BLaER1 treated with 17β-estradiol and CSF1 and Interleukin-3, amounts not matched to agents 10 nM and 100 nM (cell line): ENCODE measurements around the gene C14orf93.

ENCODE experiments used
- H3K27ac ChIP-seq, 11 experiments: shearing (Covaris generic); formaldehyde crosslinking; 2 replicates each; pipeline ENCODE4 v1.8.1; 2022
- H3K27me3 ChIP-seq, 11 experiments: shearing (Covaris generic); formaldehyde crosslinking; 2 replicates each; pipeline ENCODE4 v1.8.1; 2022
- H3K36me3 ChIP-seq, 11 experiments: shearing (Covaris generic); formaldehyde crosslinking; 2 replicates each; pipeline ENCODE4 v1.8.1; 2022
- H3K4me1 ChIP-seq, 10 experiments: shearing (Covaris generic); formaldehyde crosslinking; 2 replicates each; pipeline ENCODE4 v1.8.1; 2022
- H3K4me2 ChIP-seq, 11 experiments: shearing (Covaris generic); formaldehyde crosslinking; 2 replicates each; pipeline ENCODE4 v1.8.1; 2022
- H3K4me3 ChIP-seq, 10 experiments: shearing (Covaris generic); formaldehyde crosslinking; 2 replicates each; pipeline ENCODE4 v1.8.1; 2022
- H3K9ac ChIP-seq, 11 experiments: shearing (Covaris generic); formaldehyde crosslinking; 2 replicates each; pipeline ENCODE4 v1.8.1; 2022
- H3K9me3 ChIP-seq, 11 experiments: shearing (Covaris generic); formaldehyde crosslinking; replicated peaks in 1 of 11; 2 replicates each; pipeline ENCODE4 v1.8.1; 2022
- H4K20me1 ChIP-seq, 11 experiments: shearing (Covaris generic); formaldehyde crosslinking; 2 replicates each; pipeline ENCODE4 v1.8.1; 2022
- Cebpa-rat ChIP-seq, 11 experiments: shearing (Covaris generic); IDR thresholded peaks; 2 replicates each; pipeline ENCODE4 v1.8.1; 2022

The C14orf93 gene

DNA sequence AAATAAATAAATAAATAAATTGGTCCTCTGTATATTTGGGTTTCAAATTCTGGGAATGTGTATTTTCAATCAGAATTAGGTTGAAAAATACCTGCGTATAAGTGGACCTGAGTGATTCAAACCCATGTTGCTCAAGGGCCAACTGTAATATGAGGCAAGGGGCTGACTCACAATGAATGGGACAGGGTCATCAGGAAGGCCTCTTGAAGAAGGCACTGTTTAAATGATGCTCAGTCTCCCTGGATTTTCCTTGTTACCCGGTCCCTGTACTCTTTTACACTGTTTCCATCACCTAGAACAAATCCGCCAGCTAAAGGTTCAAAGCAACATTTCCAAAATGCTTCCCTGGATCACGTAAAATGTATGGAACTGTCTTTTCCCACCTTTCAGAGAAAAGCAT, 21.0 kb upstream of the C14orf93 start:
- H3K4me1 ChIP-seq = peaks cover 36 to 62% (median 48%) of the 10 kb centered on the region in 10 experiments
- no peaks in the 10 kb centered on the region for H3K9me3 ChIP-seq
- H4K20me1 ChIP-seq = peaks cover 0 to 39% (median 20%) of the 10 kb centered on the region in 11 experiments; a peak in 14 of 22 replicates
- no peak for TF ChIP-seq Cebpa-rat (IDR thresholded peaks at IDR 0.05)
- H3K4me3 ChIP-seq = no peak overlapping the region
- H3K4me2 ChIP-seq = no peak overlapping the region
- peaks cover 59 to 77% (median 75%) of the 10 kb centered on the region in 11 experiments for H3K36me3 ChIP-seq
- H3K9ac ChIP-seq = no peak overlapping the region
- H3K27ac ChIP-seq = no peak overlapping the region
- H3K27me3 ChIP-seq = no peaks in the 10 kb centered on the region

DNA sequence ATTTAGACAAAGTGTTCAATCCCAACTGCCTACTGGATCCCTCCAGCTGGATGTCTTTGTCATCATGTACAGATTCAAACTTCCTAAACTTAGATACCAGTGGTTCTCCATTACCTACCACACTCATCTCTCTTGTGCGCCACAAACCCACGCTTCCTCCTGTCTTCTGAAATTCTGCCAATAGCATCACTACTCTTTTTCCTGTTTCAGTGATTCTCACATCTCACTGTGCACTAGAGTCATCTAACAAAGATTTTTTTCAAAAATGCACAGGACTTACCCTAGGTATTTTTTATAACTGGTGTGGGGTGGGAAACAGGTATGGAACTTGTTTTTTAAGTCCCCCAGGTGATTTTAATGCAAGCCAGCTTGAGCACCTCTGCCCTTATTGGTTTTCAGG, 18.9 kb upstream of the C14orf93 start:
- H4K20me1 ChIP-seq = peaks cover 0 to 60% (median 35%) of the 10 kb centered on the region in 11 experiments; a peak in 16 of 22 replicates
- H3K27me3 ChIP-seq = no peaks in the 10 kb centered on the region
- peak overlapping the region in 2 of 11 experiments; percentile 5 to 10; a peak in 1 of 22 replicates for H3K9ac ChIP-seq
- H3K27ac ChIP-seq = 0 out of 22 replicates have a peak overlapping the region, but pooled peaks of 1 of the 11 experiments have one; percentile 3
- H3K36me3 ChIP-seq = peaks cover 79 to 98% (median 95%) of the 10 kb centered on the region in 11 experiments
- H3K4me2 ChIP-seq = peak overlapping the region; percentile 39 to 73 (median 54); a peak in 21 of 22 replicates
- no peaks in the 10 kb centered on the region for H3K9me3 ChIP-seq
- H3K4me3 ChIP-seq = no peak overlapping the region; a peak in 1 of 20 replicates
- no peak for TF ChIP-seq Cebpa-rat (IDR thresholded peaks at IDR 0.05)
- peaks cover 28 to 66% (median 42%) of the 10 kb centered on the region in 10 experiments for H3K4me1 ChIP-seq

DNA sequence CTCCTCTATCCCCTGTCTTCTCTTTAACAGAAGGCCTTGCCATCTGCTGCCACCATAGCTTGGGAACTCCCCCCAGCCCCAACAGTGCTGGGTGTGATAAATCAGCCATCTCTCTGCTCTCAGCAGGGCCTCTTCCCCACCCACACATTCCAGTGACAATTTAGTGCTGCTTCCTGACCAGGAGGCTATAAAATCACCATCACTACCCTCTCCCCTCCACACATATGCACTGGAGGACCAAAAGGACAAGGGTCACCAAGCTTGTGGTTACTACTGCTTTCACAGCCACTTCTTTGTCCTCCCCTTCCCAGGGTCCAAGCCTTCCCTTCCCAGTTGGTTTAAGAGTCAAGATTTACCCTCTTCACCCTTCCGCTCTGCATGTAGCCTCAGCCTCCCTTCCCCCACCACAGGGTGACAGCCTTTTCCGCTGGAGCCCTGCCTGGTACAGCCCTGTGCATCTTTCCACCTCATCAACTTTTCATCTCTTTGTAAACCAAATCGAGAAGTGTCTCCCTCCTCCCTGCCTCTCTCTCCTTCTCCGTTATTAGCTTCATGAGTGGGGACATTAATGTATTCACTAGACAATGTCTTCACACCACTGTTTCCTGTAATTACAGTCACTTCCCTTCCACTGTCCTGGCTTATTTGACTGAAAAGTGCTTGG, 15.3 kb upstream of the C14orf93 start:
- Histone ChIP-seq H3K27me3 (no peaks in the 10 kb centered on the region), H3K4me3 (no peak overlapping the region), H4K20me1 (peaks cover 0 to 59% (median 36%) of the 10 kb centered on the region in 11 experiments; a peak in 16 of 22 replicates), H3K27ac (no peak overlapping the region), H3K9me3 (no peaks in the 10 kb centered on the region), H3K4me1 (peaks cover 13 to 43% (median 22%) of the 10 kb centered on the region in 10 experiments), H3K9ac (peak overlapping the region in 1 of 11 experiments; percentile 19; a peak in 2 of 22 replicates), H3K36me3 (peaks cover 62 to 96% (median 85%) of the 10 kb centered on the region in 11 experiments), H3K4me2 (peak overlapping the region in 4 of 11 experiments; percentile 11 to 42 (median 36); a peak in 6 of 22 replicates)
- TF ChIP-seq Cebpa-rat (IDR thresholded peaks at IDR 0.05) = no peak

DNA sequence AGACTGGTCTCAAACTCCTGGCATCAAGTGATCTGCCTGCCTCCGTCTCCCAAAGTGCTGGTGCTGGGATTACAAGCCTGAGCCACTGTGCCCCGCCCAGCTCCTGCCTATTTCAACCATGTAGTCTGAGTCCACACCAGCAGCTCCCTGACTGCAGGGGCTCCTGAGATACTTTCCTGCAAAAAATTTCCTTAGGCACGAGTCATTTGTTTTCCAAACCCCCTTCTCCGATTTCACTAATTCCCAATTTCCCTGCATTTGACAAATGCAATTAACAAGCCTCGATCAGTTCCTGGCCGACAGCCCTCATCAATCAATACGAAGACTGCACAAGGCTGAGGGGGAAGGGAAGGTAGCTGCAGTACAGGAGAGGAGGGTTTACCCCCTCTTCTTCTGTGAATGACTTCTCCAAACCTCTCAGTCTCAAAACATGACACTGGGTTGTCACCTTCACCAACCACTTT, 14.7 kb upstream of the C14orf93 start:
- Histone ChIP-seq H3K4me1 (peaks cover 13 to 40% (median 22%) of the 10 kb centered on the region in 10 experiments), H3K36me3 (peaks cover 62 to 93% (median 83%) of the 10 kb centered on the region in 11 experiments), H3K4me3 (no peak overlapping the region), H3K9ac (no peak overlapping the region; a peak in 1 of 22 replicates), H3K27ac (no peak overlapping the region), H3K4me2 (peak overlapping the region in 1 of 11 experiments; percentile 42; a peak in 1 of 22 replicates), H4K20me1 (peaks cover 0 to 57% (median 36%) of the 10 kb centered on the region in 11 experiments; a peak in 16 of 22 replicates), H3K9me3 (no peaks in the 10 kb centered on the region), H3K27me3 (no peaks in the 10 kb centered on the region)
- no peak for TF ChIP-seq Cebpa-rat (IDR thresholded peaks at IDR 0.05)

DNA sequence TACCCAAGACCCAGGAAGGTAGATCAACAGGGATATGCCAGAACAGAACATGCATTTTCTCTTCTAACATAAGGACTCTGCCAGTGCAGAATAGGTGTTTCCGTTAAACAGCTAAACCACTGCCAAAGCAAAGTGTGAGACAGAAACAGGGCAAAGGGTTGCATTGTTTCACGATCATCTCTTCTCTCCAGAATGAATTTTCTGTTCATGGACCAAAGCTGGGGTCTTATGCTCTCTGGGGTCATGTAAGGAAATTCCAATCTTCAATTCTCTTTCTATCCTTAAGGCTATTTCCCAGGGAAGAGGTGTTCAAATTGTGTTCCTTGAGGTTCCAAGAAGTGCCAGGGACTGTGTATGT, 13.8 kb upstream of the C14orf93 start:
- Histone ChIP-seq H3K4me1 (peaks cover 4 to 32% (median 13%) of the 10 kb centered on the region in 10 experiments), H3K27ac (no peak overlapping the region), H3K36me3 (peaks cover 54 to 84% (median 75%) of the 10 kb centered on the region in 11 experiments), H3K9ac (0 out of 22 replicates have a peak overlapping the region, but pooled peaks of 1 of the 11 experiments have one; percentile 10), H3K4me3 (no peak overlapping the region), H3K9me3 (no peaks in the 10 kb centered on the region), H4K20me1 (peaks cover 0 to 49% (median 30%) of the 10 kb centered on the region in 11 experiments; a peak in 16 of 22 replicates), H3K27me3 (no peaks in the 10 kb centered on the region), H3K4me2 (no peak overlapping the region)
- no peak for TF ChIP-seq Cebpa-rat (IDR thresholded peaks at IDR 0.05)

DNA sequence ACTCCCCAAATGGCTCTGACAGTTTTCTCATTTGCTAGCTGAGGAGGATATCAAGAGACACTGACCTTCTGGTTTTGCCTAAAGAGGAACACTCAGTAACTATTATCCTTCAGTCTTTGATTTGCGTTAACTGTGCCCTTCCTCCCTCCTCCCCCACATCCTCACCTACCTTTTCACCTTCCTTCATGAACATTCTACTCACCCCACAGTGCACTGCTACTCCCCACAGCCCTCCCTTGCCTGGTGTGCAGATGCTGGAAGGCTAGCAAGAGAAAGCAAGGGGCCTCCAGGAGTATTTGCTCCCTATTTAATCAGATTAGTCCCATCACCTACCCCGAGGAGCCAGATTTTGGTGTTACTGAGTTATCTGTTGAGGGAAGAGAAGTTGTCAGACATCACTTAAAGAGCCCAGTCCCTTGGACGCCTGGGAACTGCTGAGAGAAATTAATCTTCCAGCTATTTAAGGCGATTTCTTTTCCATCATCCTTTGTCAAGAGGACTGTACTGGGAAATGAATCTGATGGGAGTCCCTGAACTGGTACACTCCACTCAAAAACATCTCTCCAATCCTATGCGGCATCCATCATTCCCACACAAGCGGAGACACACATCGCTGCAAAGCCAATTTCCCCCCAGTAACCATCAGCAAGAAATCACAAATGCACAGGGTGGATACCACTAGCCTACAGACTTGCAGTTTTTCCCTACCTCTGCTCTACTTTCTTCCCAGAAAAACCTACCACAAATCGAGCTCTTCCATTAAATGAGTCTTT, 13.3 kb upstream of the C14orf93 start:
- no peaks in the 10 kb centered on the region for H3K9me3 ChIP-seq
- no peak overlapping the region for H3K4me2 ChIP-seq
- peaks cover 0 to 44% (median 25%) of the 10 kb centered on the region in 11 experiments; a peak in 16 of 22 replicates for H4K20me1 ChIP-seq
- TF ChIP-seq Cebpa-rat (IDR thresholded peaks at IDR 0.05) = no peak
- H3K4me1 ChIP-seq = peaks cover 0 to 26% (median 9%) of the 10 kb centered on the region in 10 experiments; a peak in 13 of 20 replicates
- H3K9ac ChIP-seq = 0 out of 22 replicates have a peak overlapping the region, but pooled peaks of 2 of the 11 experiments have one; percentile 10 to 16
- H3K4me3 ChIP-seq = no peak overlapping the region
- no peak overlapping the region for H3K27ac ChIP-seq
- peaks cover 48 to 79% (median 70%) of the 10 kb centered on the region in 11 experiments for H3K36me3 ChIP-seq
- H3K27me3 ChIP-seq = no peaks in the 10 kb centered on the region

DNA sequence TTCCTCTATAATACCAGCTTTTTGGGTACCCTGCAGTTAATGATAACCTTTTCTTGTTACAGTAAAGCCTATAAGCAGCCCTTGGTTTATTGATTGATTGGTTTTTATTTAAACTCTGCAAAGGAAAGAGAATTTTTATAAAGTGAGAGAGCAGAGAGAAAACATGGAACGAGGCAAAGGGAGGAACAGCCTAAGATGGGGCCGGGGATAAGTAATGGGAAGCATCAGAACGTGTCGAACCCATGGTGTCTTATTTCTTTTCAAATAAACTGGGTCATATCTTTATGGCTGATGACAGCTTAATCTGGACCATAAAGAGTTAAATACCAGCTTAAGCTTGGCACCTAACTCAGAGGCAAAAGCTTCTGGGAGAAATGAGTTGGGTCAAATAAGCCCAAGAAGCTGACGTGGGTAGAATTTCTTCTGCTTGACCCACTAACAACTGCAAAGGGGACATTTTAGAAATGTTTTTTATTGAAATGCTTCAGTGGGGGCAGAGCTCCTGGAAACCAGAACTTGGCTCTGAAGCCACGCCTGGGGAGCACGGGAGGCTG, 12.0 kb upstream of the C14orf93 start:
- H3K4me1 ChIP-seq = peaks cover 0 to 20% (median 7%) of the 10 kb centered on the region in 10 experiments; a peak in 10 of 20 replicates
- H3K9me3 ChIP-seq = no peaks in the 10 kb centered on the region
- H3K27ac ChIP-seq = no peak overlapping the region
- H3K9ac ChIP-seq = no peak overlapping the region
- H4K20me1 ChIP-seq = peaks cover 0 to 35% (median 21%) of the 10 kb centered on the region in 11 experiments; a peak in 13 of 22 replicates
- TF ChIP-seq Cebpa-rat (IDR thresholded peaks at IDR 0.05) = no peak
- H3K4me2 ChIP-seq = no peak overlapping the region
- H3K36me3 ChIP-seq = peaks cover 38 to 66% (median 57%) of the 10 kb centered on the region in 11 experiments
- no peak overlapping the region for H3K4me3 ChIP-seq
- H3K27me3 ChIP-seq = no peaks in the 10 kb centered on the region

DNA sequence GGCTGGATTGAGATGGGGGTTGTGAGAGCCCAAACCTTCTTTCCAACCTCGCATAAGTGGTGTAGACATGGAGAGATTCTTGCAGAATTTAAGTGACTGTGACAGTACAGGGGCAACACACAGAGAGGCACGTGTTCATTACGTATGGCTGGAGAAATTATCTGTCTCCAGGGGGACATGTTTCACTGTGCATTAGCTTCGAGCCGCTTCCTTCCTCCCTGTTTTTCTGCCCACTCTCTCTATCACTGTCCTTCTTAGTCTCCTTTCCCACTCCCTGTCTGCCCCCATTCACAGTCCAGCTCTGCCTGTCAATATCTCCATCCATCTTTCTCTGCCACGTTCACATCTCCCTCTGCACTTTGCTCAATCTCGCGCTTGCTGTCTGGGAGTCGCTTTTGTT, 11.5 kb upstream of the C14orf93 start:
- Histone ChIP-seq H4K20me1 (peaks cover 0 to 35% (median 21%) of the 10 kb centered on the region in 11 experiments; a peak in 13 of 22 replicates), H3K4me1 (peaks cover 0 to 18% (median 7%) of the 10 kb centered on the region in 10 experiments; a peak in 10 of 20 replicates), H3K9ac (no peak overlapping the region), H3K9me3 (no peaks in the 10 kb centered on the region), H3K4me2 (no peak overlapping the region), H3K27me3 (no peaks in the 10 kb centered on the region), H3K36me3 (peaks cover 33 to 61% (median 52%) of the 10 kb centered on the region in 11 experiments), H3K4me3 (no peak overlapping the region), H3K27ac (no peak overlapping the region)
- TF ChIP-seq Cebpa-rat (IDR thresholded peaks at IDR 0.05) = no peak
